Neural progenitor cell (in vitro differentiated cells): ENCODE results near the gene ZC3H13. TPM values are rescaled to one million over a fixed set of nuclear protein-coding genes. Genes with fewer than 3 reads are reported as not detected.
A peak's percentile ranks its signal among the peaks of the same experiment; 100 is the strongest.

Source experiments
- DNase-seq: peaks from one replicate; pipeline ENCODE4 v3.0.0-alpha.2; 2016; ENCODE audit warnings: low spot score
- H2AFZ ChIP-seq: fragments of 200-600 bp; sonication (generic); replicated peaks from 2 replicates; pipeline ENCODE4 v1.6.1; 2016; ENCODE audit warnings: antibody characterized with exemption
- H3F3A ChIP-seq: fragments of 200-600 bp; sonication (generic); 2 replicates; pipeline ENCODE4 v1.6.1; 2016; ENCODE audit warnings: antibody characterized with exemption, low read depth
- H3K27ac ChIP-seq: fragments of 200-600 bp; sonication (generic); 2 replicates; pipeline ENCODE4 v1.5.1; 2016; ENCODE audit warnings: mild to moderate bottlenecking
- H3K27me3 ChIP-seq: fragments of 200-600 bp; sonication (generic); 2 replicates; pipeline ENCODE4 v1.6.1; 2016; ENCODE audit warnings: mild to moderate bottlenecking, moderate library complexity
- H3K36me3 ChIP-seq: fragments of 200-600 bp; sonication (generic); 2 replicates; pipeline ENCODE4 v1.5.1; 2016
- H3K4me1 ChIP-seq: fragments of 200-600 bp; sonication (generic); 2 replicates; pipeline ENCODE4 v1.6.1; 2016; ENCODE audit warnings: mixed run types
- H3K4me2 ChIP-seq: fragments of 200-600 bp; sonication (generic); 2 replicates; pipeline ENCODE4 v1.6.1; 2016
- H3K4me3 ChIP-seq: fragments of 200-600 bp; sonication (generic); 2 replicates; pipeline ENCODE4 v1.5.1; 2016
- H3K79me2 ChIP-seq: fragments of 200-600 bp; sonication (generic); 2 replicates; pipeline ENCODE4 v1.6.1; 2016; ENCODE audit warnings: low read depth
- H3K9ac ChIP-seq: fragments of 200-600 bp; sonication (generic); 2 replicates; pipeline ENCODE4 v1.6.1; 2016
- H3K9me3 ChIP-seq: fragments of 200-600 bp; sonication (generic); 2 replicates; pipeline ENCODE4 v1.5.1; 2016; ENCODE audit warnings: low read depth
- H4K20me1 ChIP-seq: fragments of 200-600 bp; sonication (generic); 2 replicates; pipeline ENCODE4 v1.6.1; 2016; ENCODE audit warnings: low read depth
- H3K27ac Mint-ChIP-seq: 3 replicates; pipeline ENCODE4 v1.8.0; 2021; ENCODE audit warnings: mixed read lengths
- H3K27me3 Mint-ChIP-seq: 2 replicates; pipeline ENCODE4 v1.8.0; 2022; ENCODE audit warnings: low read depth, mild to moderate bottlenecking, inconsistent platforms, moderate library complexity, mixed read lengths; ENCODE audit not compliant: insufficient read depth
- H3K36me3 Mint-ChIP-seq: 3 replicates; pipeline ENCODE4 v1.8.0; 2021; ENCODE audit warnings: mixed read lengths
- H3K4me1 Mint-ChIP-seq: 3 replicates; pipeline ENCODE4 v1.8.0; 2021; ENCODE audit warnings: mixed read lengths
- H3K4me3 Mint-ChIP-seq: 3 replicates; pipeline ENCODE4 v1.8.0; 2021; ENCODE audit warnings: mild to moderate bottlenecking, moderate library complexity, mixed read lengths
- H3K9me3 Mint-ChIP-seq: 3 replicates; pipeline ENCODE4 v1.8.0; 2020; ENCODE audit warnings: mixed read lengths
- CTCF ChIP-seq: fragments of 200-600 bp; sonication (generic); IDR thresholded peaks from 2 replicates; pipeline ENCODE4 v1.5.1; 2017; ENCODE audit warnings: antibody characterized with exemption, mild to moderate bottlenecking
- EZH2 ChIP-seq: fragments of 200-600 bp; sonication (generic); IDR thresholded peaks from 2 replicates; pipeline ENCODE4 v1.6.1; 2017; ENCODE audit warnings: antibody characterized with exemption, mild to moderate bottlenecking, moderate library complexity
- EZH2phosphoT487 ChIP-seq: fragments of 200-600 bp; sonication (generic); IDR thresholded peaks from 2 replicates; pipeline ENCODE4 v1.6.1; 2017; ENCODE audit warnings: antibody characterized with exemption
- total RNA-seq: library from RNA; depleted of rRNA; stranded (reverse); fragments of >200 nt; gene quantifications from 2 replicates; pipeline ENCODE4 v1.2.3, GENCODE V29; 2015; ENCODE audit warnings: low replicate concordance

ZC3H13 gene
- total RNA-seq, 1 donor from 2014 or later, result 41.4 TPM

GRCh38 chr13:46075811-46076210 is 23.3 kb upstream of the ZC3H13 start:
- Histone ChIP-seq H3K4me1 (no peaks in the 10 kb centered on the region), H3K4me3 (no peak overlapping the region), H3F3A (no peaks in the 10 kb centered on the region), H3K79me2 (no peaks in the 10 kb centered on the region), H3K9ac (no peak overlapping the region), H3K27ac (no peak overlapping the region), H4K20me1 (no peaks in the 10 kb centered on the region), H3K27me3 (no peaks in the 10 kb centered on the region), H2AFZ (no peak overlapping the region), H3K36me3 (no peaks in the 10 kb centered on the region), H3K4me2 (no peak overlapping the region), H3K9me3 (no peaks in the 10 kb centered on the region)
- no peak overlapping the region for H3K4me3 Mint-ChIP-seq
- peaks cover 9% of the 10 kb centered on the region for H3K36me3 Mint-ChIP-seq
- no peaks in the 10 kb centered on the region for H3K27me3 Mint-ChIP-seq
- peaks cover 6% of the 10 kb centered on the region for H3K9me3 Mint-ChIP-seq
- no peak for DNase-seq
- no peak overlapping the region for H3K27ac Mint-ChIP-seq
- H3K4me1 Mint-ChIP-seq, result no peaks in the 10 kb centered on the region
- no peak for TF ChIP-seq EZH2phosphoT487
- TF ChIP-seq EZH2, result no peak
- no peak for TF ChIP-seq CTCF

GRCh38 chr13:46071590-46072249 is 19.2 kb upstream of the ZC3H13 start:
- Mint-ChIP-seq H3K27me3 (no peaks in the 10 kb centered on the region), H3K36me3 (peaks cover 9% of the 10 kb centered on the region), H3K4me1 (no peaks in the 10 kb centered on the region), H3K9me3 (peaks cover 6% of the 10 kb centered on the region), H3K4me3 (no peak overlapping the region), H3K27ac (no peak overlapping the region)
- Histone ChIP-seq H2AFZ (no peak overlapping the region), H3K4me2 (no peak overlapping the region), H3K9ac (no peak overlapping the region), H3K27ac (no peak overlapping the region), H3K36me3 (no peaks in the 10 kb centered on the region), H3K9me3 (no peaks in the 10 kb centered on the region), H3K4me3 (no peak overlapping the region), H3K4me1 (no peaks in the 10 kb centered on the region), H3K27me3 (no peaks in the 10 kb centered on the region), H3K79me2 (no peaks in the 10 kb centered on the region), H3F3A (no peaks in the 10 kb centered on the region), H4K20me1 (no peaks in the 10 kb centered on the region)
- TF ChIP-seq EZH2, result no peak
- TF ChIP-seq CTCF, result peak; percentile 20
- DNase-seq, result no peak

- H3K4me1 Mint-ChIP-seq, result no peaks in the 10 kb centered on the region
- no peaks in the 10 kb centered on the region for H3K9me3 Mint-ChIP-seq
- no peak for DNase-seq
- no peaks in the 10 kb centered on the region for H3K36me3 Mint-ChIP-seq
- H3K27ac Mint-ChIP-seq, result no peak overlapping the region
- H3F3A ChIP-seq, result no peaks in the 10 kb centered on the region
- H4K20me1 ChIP-seq, result no peaks in the 10 kb centered on the region
- H3K27me3 ChIP-seq, result no peaks in the 10 kb centered on the region
- H3K4me2 ChIP-seq, result no peak overlapping the region
- TF ChIP-seq CTCF, result no peak
- TF ChIP-seq EZH2, result no peak
- no peak for TF ChIP-seq EZH2phosphoT487
- no peak overlapping the region for H3K4me3 ChIP-seq
- no peak overlapping the region for H3K27ac ChIP-seq
- H3K4me1 ChIP-seq, result no peaks in the 10 kb centered on the region
- no peak overlapping the region for H3K9ac ChIP-seq
- H2AFZ ChIP-seq, result no peak overlapping the region
- no peaks in the 10 kb centered on the region for H3K9me3 ChIP-seq
- H3K79me2 ChIP-seq, result no peaks in the 10 kb centered on the region
- H3K27me3 Mint-ChIP-seq, result no peaks in the 10 kb centered on the region
- no peak overlapping the region for H3K4me3 Mint-ChIP-seq
- no peaks in the 10 kb centered on the region for H3K36me3 ChIP-seq
These were observed 10.7 kb upstream of the ZC3H13 start for GRCh38 chr13:46063292-46063691.
